ENCODE results near the gene PCLO.

The PCLO gene

DNA sequence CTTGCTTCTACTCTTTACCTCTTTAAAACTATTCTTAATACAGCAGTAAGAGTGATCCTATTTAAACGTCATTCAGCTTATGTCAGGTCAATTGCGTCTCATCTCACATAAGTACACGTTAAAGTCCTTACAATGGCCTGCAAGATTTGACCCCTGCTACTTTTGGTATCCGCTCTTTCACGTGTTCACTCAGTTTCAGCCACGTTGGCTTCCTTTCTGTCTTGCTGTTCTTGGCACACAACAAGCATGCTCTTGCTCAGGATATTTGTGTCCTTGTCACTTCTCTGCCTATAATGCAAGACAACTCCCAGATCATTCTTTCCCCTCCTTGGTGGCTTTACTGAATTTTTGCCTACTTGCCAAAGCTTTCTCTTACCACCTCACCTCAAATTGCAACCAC lies 296.8 kb downstream of the PCLO start:
- no peak overlapping the region for H3K27ac ChIP-seq (ENCODE audit: low read length, poor library complexity, severe bottlenecking)
- no peak overlapping the region for H3K4me2 ChIP-seq (ENCODE audit: low read length, poor library complexity, severe bottlenecking)
- no peak overlapping the region for H3K4me3 ChIP-seq (ENCODE audit: insufficient read depth in 1 of 2, low read depth in 1 of 2, low read length in 2 of 2)
- H3K36me3 ChIP-seq (ENCODE audit: control insufficient read depth in 1 of 2, insufficient read depth in 2 of 2, low read depth in 1 of 2, low read length in 2 of 2) = no peaks in the 10 kb centered on the region
- H3K4ac ChIP-seq (ENCODE audit: low read depth in 1 of 2, low read length in 2 of 2) = no peak overlapping the region
- H2AFZ ChIP-seq (ENCODE audit: low read depth, low read length) = no peak overlapping the region
- no peak overlapping the region for H3K18ac ChIP-seq (ENCODE audit: low read depth in 1 of 2, low read length in 2 of 2)
- H2BK15ac ChIP-seq (ENCODE audit: low read depth, poor library complexity, severe bottlenecking) = no peak overlapping the region
- H3K23ac ChIP-seq (ENCODE audit: low read length in 2 of 2) = no peak overlapping the region
- no peaks in the 10 kb centered on the region for H3K79me1 ChIP-seq (replicated peaks; ENCODE audit: low read length, poor library complexity, severe bottlenecking)
- H4K91ac ChIP-seq (ENCODE audit: low read length) = no peak overlapping the region
- H3K9me3 ChIP-seq (ENCODE audit: control insufficient read depth, low read length) = peaks cover 6% of the 10 kb centered on the region
- H2BK12ac ChIP-seq (ENCODE audit: low read length in 2 of 2) = no peak overlapping the region
- H4K8ac ChIP-seq (ENCODE audit: low read length) = no peak overlapping the region
- no peak overlapping the region for H2BK120ac ChIP-seq (ENCODE audit: low read depth, low read length)
- no peak overlapping the region for H2AK5ac ChIP-seq (ENCODE audit: low read length, severe bottlenecking)
- DNase-seq = no peak
- H2BK5ac ChIP-seq (ENCODE audit: low read depth, low read length, poor library complexity, severe bottlenecking) = no peak overlapping the region
- no peak overlapping the region for H3K9ac ChIP-seq (ENCODE audit: low read length)
- WGBS = 94% methylated on average over 6 of the region's 6 CpGs
- peak overlapping the region in 1 of 2 experiments; percentile 41 for H3K14ac ChIP-seq (ENCODE audit: low read length in 2 of 2)
- no peaks in the 10 kb centered on the region for H3K27me3 ChIP-seq (ENCODE audit: control insufficient read depth in 1 of 2, insufficient read depth in 1 of 2, low read length in 2 of 2)
- H3K4me1 ChIP-seq (ENCODE audit: control insufficient read depth, insufficient read depth, low read depth, low read length) = no peaks in the 10 kb centered on the region

DNA sequence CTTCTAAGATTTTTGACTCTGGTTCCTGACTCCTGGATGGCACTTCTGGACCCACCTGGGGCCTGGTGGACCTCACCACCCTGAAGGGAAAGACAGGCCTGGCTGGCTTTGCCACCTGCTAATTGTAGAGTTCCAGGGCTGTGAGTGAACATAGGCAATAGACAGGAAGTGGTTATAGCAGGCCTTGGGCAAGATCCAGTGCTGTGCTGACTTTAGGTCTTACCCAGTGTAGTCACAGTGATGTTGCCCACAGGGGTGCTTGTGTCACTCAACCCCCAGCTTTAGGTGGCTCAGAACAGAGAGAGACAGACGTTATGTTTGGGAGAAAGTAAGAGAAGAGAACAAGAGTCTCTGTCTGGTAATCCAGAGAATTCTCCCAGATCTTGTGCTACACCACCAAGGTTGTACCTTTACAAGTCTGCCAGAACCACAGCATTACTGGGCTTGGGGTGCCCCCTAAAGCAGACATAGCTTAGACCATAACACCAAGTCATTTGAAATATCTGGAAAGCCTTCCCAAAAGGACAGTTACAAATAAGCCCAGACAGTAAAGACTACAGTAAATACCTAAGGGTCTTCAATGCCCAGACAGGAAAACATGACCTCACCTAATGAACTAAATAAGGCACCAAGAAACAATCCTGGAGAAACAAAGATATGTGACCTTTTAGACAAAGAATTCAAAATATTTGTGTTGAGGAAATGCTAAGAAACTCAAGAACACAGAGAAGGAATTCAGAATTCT lies 303.4 kb downstream of the PCLO start:
- Histone ChIP-seq H3K18ac (ENCODE audit: low read depth in 1 of 2, low read length in 2 of 2) (no peak overlapping the region), H3K14ac (ENCODE audit: low read length in 2 of 2) (peak overlapping the region in 1 of 2 experiments; percentile 70), H3K4me1 (ENCODE audit: control insufficient read depth, insufficient read depth, low read depth, low read length) (peaks cover 4% of the 10 kb centered on the region), H2AK5ac (ENCODE audit: low read length, severe bottlenecking) (peak overlapping the region; percentile 57), H3K27me3 (ENCODE audit: control insufficient read depth in 1 of 2, insufficient read depth in 1 of 2, low read length in 2 of 2) (no peaks in the 10 kb centered on the region), H4K8ac (ENCODE audit: low read length) (no peak overlapping the region), H3K9me3 (ENCODE audit: control insufficient read depth, low read length) (peaks cover 6% of the 10 kb centered on the region), H3K4me2 (ENCODE audit: low read length, poor library complexity, severe bottlenecking) (no peak overlapping the region), H2BK12ac (ENCODE audit: low read length in 2 of 2) (no peak overlapping the region), H2AFZ (ENCODE audit: low read depth, low read length) (no peak overlapping the region), H3K9ac (ENCODE audit: low read length) (no peak overlapping the region), H3K27ac (ENCODE audit: low read length, poor library complexity, severe bottlenecking) (peak overlapping the region; percentile 9), H3K36me3 (ENCODE audit: control insufficient read depth in 1 of 2, insufficient read depth in 2 of 2, low read depth in 1 of 2, low read length in 2 of 2) (no peaks in the 10 kb centered on the region), H2BK5ac (ENCODE audit: low read depth, low read length, poor library complexity, severe bottlenecking) (no peak overlapping the region), H2BK120ac (ENCODE audit: low read depth, low read length) (no peak overlapping the region), H4K91ac (ENCODE audit: low read length) (no peak overlapping the region), H3K4me3 (ENCODE audit: insufficient read depth in 1 of 2, low read depth in 1 of 2, low read length in 2 of 2) (no peak overlapping the region), H3K23ac (ENCODE audit: low read length in 2 of 2) (no peak overlapping the region), H3K79me1 (replicated peaks; ENCODE audit: low read length, poor library complexity, severe bottlenecking) (no peaks in the 10 kb centered on the region), H2BK15ac (ENCODE audit: low read depth, poor library complexity, severe bottlenecking) (no peak overlapping the region), H3K4ac (ENCODE audit: low read depth in 1 of 2, low read length in 2 of 2) (no peak overlapping the region)
- WGBS = 80% methylated on average over 1 of the region's 1 CpG
- DNase-seq = no peak

GRCh38 chr7:82851121-82851520 lies 311.6 kb downstream of the PCLO start:
- Histone ChIP-seq H3K9me3 (ENCODE audit: control insufficient read depth, low read length) (no peaks in the 10 kb centered on the region), H3K27ac (ENCODE audit: low read length, poor library complexity, severe bottlenecking) (no peak overlapping the region), H2BK120ac (ENCODE audit: low read depth, low read length) (no peak overlapping the region), H3K18ac (ENCODE audit: low read depth in 1 of 2, low read length in 2 of 2) (no peak overlapping the region), H3K36me3 (ENCODE audit: control insufficient read depth in 1 of 2, insufficient read depth in 2 of 2, low read depth in 1 of 2, low read length in 2 of 2) (no peaks in the 10 kb centered on the region), H4K91ac (ENCODE audit: low read length) (no peak overlapping the region), H3K9ac (ENCODE audit: low read length) (no peak overlapping the region), H3K4me1 (ENCODE audit: control insufficient read depth, insufficient read depth, low read depth, low read length) (no peaks in the 10 kb centered on the region), H3K4ac (ENCODE audit: low read depth in 1 of 2, low read length in 2 of 2) (no peak overlapping the region), H2AFZ (ENCODE audit: low read depth, low read length) (no peak overlapping the region), H3K14ac (ENCODE audit: low read length in 2 of 2) (no peak overlapping the region), H2BK12ac (ENCODE audit: low read length in 2 of 2) (no peak overlapping the region), H3K4me3 (ENCODE audit: insufficient read depth in 1 of 2, low read depth in 1 of 2, low read length in 2 of 2) (no peak overlapping the region), H2AK5ac (ENCODE audit: low read length, severe bottlenecking) (no peak overlapping the region), H3K4me2 (ENCODE audit: low read length, poor library complexity, severe bottlenecking) (no peak overlapping the region), H2BK15ac (ENCODE audit: low read depth, poor library complexity, severe bottlenecking) (no peak overlapping the region), H3K23ac (ENCODE audit: low read length in 2 of 2) (no peak overlapping the region), H4K8ac (ENCODE audit: low read length) (no peak overlapping the region), H3K79me1 (replicated peaks; ENCODE audit: low read length, poor library complexity, severe bottlenecking) (no peaks in the 10 kb centered on the region), H2BK5ac (ENCODE audit: low read depth, low read length, poor library complexity, severe bottlenecking) (no peak overlapping the region), H3K27me3 (ENCODE audit: control insufficient read depth in 1 of 2, insufficient read depth in 1 of 2, low read length in 2 of 2) (no peaks in the 10 kb centered on the region)
- 100% methylated on average over 2 of the region's 4 CpGs for WGBS
- DNase-seq = no peak

DNA sequence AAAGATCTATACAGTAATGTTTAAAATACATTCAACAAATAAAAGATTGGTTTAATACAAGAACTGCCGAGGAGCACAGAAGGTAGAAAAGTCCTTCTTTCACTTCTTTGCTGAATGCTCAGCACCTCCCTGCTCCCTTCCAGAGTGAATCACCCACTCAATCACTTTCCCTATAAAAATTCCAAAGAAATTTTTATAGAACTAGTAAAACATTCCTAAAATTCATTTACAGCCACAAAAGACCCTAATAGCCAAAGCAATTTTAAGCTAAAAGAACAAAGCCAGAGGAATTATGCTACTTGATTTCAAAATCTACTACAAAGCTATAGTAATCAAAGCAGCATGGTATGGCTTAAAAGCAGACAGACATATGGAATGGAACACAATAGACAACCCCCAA lies 320.9 kb downstream of the PCLO start:
- Histone ChIP-seq H3K14ac (ENCODE audit: low read length in 2 of 2) (no peak overlapping the region), H2BK12ac (ENCODE audit: low read length in 2 of 2) (no peak overlapping the region), H2BK120ac (ENCODE audit: low read depth, low read length) (no peak overlapping the region), H2AK5ac (ENCODE audit: low read length, severe bottlenecking) (no peak overlapping the region), H4K91ac (ENCODE audit: low read length) (no peak overlapping the region), H3K9me3 (ENCODE audit: control insufficient read depth, low read length) (peaks cover 5% of the 10 kb centered on the region), H3K36me3 (ENCODE audit: control insufficient read depth in 1 of 2, insufficient read depth in 2 of 2, low read depth in 1 of 2, low read length in 2 of 2) (no peaks in the 10 kb centered on the region), H3K27ac (ENCODE audit: low read length, poor library complexity, severe bottlenecking) (no peak overlapping the region), H3K18ac (ENCODE audit: low read depth in 1 of 2, low read length in 2 of 2) (no peak overlapping the region), H2AFZ (ENCODE audit: low read depth, low read length) (no peak overlapping the region), H3K4me2 (ENCODE audit: low read length, poor library complexity, severe bottlenecking) (no peak overlapping the region), H2BK5ac (ENCODE audit: low read depth, low read length, poor library complexity, severe bottlenecking) (no peak overlapping the region), H3K4me3 (ENCODE audit: insufficient read depth in 1 of 2, low read depth in 1 of 2, low read length in 2 of 2) (no peak overlapping the region), H3K79me1 (replicated peaks; ENCODE audit: low read length, poor library complexity, severe bottlenecking) (no peaks in the 10 kb centered on the region), H3K4me1 (ENCODE audit: control insufficient read depth, insufficient read depth, low read depth, low read length) (no peaks in the 10 kb centered on the region), H4K8ac (ENCODE audit: low read length) (no peak overlapping the region), H3K23ac (ENCODE audit: low read length in 2 of 2) (no peak overlapping the region), H3K9ac (ENCODE audit: low read length) (no peak overlapping the region), H3K4ac (ENCODE audit: low read depth in 1 of 2, low read length in 2 of 2) (no peak overlapping the region), H2BK15ac (ENCODE audit: low read depth, poor library complexity, severe bottlenecking) (no peak overlapping the region), H3K27me3 (ENCODE audit: control insufficient read depth in 1 of 2, insufficient read depth in 1 of 2, low read length in 2 of 2) (no peaks in the 10 kb centered on the region)
- DNase-seq = no peak
- WGBS = 96% methylated on average over 1 of the region's 1 CpG
